ELR (cell line): ENCODE data around the gene ESRRA.

Source experiments
- DNase-seq: peaks from one replicate; pipeline ENCODE4 v3.0.0-alpha.2; 2015; ENCODE audit warnings: low read depth

ESRRA gene

DNA sequence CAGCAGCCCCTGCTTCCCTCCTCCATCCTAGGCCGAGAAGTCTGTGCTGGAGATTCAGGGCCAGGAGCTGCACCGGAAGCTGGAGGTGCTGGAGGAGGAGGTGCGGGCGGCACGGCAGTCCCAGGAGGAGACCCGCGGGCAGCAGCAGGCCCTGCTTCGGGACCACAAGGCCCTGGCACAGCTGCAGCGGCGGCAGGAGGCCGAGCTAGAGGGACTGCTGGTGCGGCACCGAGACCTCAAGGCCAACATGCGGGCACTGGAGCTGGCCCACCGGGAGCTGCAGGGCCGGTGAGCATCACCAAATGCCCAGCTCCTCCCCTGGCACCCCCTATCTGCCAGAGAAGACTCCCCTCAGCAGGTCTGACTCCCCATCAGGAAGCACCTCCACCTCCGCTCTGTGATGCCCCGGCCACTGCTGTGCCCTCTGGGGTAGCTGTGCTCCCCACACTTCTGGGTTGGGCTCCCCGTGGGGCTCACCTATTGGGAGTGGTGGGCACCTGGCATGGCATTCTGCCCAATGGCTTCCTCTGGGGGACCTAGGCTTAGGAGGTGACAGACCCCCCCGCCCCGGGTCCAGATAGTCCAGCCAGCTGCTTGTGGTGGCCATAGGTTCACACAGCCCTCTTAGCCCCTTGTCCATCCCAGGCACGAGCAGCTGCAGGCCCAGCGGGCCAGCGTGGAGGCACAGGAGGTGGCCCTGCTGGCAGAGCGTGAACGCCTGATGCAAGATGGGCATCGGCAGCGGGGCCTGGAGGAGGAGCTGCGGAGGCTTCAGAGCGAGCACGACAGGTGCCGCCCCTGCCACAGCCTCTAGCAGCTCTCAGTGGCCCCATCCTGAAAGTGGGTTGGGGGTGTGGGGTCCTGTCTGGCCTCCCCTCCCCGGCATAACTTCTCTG lies 47.0 kb downstream of the ESRRA start:
- DNase-seq: no peak

DNA sequence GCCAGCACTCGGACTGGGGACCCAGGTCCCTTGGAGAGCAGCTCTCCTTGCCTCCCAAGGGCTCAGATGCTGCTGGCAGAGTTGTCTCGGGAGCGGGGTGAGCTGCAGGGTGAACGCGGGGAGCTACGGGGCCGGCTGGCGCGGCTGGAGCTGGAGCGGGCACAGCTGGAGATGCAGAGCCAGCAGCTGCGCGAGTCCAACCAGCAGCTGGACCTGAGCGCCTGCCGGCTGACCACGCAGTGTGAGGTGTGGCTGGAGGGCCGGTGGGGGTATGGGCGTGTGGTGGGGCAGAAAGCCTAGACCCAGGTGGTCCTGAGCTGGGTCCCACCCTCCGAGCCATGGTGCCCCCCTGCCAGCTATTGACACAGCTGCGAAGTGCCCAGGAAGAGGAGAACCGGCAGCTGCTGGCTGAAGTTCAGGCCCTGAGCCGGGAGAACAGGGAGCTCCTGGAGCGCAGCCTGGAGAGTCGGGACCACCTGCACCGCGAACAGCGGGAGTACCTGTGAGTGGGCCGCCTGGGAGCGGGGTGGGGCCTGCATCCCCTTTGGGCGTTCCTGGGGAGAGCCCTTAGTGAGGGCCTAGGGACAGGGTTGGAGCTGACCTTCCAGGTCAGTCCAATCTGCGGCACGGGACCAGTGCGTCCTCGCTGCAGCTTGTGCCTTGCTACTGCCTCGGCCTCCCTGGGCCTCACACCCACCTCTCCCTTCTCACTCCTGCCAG lies 47.8 kb downstream of the ESRRA start:
- DNase-seq: no peak

DNA sequence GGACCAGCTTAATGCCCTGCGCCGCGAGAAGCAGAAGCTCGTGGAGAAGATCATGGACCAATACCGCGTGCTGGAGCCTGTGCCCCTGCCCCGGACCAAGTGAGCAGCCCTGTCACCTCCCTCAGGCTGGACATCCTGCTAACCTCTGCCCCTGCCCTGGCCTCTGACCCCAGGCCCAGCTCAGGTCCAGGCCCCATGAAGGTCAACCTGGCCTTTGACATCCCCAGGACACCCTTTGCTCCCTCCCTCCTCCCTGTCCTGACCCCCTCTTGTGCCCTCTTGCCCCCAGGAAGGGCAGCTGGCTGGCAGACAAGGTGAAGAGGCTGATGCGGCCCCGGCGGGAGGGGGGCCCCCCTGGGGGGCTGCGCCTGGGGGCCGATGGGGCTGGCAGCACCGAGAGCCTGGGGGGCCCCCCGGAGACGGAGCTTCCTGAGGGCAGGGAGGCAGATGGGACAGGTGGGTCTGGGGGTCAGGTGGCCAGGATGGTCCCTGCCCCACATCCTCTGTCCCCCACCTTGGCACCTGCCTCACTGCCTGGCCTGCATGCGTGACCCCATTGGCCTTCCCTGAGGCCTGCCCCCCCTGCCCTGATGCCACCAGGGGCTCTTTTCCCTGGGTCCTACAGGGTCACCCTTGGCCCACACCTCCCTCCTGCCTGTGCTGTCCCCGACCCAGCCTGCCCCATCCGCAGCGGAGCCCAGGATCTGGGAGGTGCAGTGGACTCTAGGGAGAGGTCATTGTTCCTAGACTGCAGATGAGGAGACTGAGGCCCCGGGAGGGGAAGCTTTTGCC lies 48.6 kb downstream of the ESRRA start:
- no peak for DNase-seq

GRCh38 chr11:64355078-64355940 lies 50.0 kb downstream of the ESRRA start:
- DNase-seq: peak; percentile 89

DNA sequence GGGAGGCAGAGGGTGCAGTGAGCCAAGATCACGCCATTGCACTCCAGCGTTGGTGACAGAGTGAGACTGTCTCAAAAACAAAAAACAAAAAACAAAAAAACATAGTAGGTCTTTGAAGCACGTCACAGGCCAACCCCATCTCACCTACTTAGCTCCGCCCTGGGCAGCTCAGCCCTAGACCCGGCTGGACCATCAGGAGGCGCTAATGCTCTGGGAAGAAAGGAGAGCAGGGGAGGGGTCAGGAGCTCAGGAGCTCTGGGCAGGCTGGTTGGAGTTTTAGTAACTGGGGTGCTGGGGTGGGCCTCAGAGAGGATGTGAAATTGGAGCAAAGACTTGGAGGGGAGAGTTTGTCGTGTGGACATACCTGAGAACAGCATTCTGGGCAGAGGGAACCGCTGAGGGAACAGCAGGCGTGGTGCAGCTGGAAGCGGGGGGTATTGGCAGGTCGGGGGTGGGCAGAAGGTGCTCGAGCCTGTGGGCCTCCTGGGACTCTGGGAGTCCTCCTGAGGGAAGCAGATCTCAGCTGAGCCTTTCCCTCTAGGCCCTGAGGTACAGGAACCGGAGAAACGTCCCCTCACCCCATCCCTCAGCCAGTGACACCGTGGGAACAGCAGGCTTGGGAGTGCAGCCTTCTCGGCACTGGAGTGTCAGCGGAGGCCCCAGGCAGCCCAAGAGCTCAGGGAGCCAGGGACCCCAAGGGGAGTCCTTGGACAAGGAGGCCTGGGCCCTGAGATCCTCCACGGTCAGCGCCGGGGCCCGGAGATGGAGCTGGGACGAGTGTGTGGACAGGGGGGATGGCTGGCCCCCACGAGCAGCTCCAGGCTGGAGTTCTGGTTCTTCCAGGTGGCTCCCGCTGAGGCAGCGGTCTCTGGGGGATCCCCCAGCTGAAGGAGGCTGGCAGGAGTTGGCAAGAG lies 51.4 kb downstream of the ESRRA start:
- DNase-seq: peak; percentile 69

GRCh38 chr11:64357446-64357845 lies 52.1 kb downstream of the ESRRA start:
- DNase-seq: no peak

DNA sequence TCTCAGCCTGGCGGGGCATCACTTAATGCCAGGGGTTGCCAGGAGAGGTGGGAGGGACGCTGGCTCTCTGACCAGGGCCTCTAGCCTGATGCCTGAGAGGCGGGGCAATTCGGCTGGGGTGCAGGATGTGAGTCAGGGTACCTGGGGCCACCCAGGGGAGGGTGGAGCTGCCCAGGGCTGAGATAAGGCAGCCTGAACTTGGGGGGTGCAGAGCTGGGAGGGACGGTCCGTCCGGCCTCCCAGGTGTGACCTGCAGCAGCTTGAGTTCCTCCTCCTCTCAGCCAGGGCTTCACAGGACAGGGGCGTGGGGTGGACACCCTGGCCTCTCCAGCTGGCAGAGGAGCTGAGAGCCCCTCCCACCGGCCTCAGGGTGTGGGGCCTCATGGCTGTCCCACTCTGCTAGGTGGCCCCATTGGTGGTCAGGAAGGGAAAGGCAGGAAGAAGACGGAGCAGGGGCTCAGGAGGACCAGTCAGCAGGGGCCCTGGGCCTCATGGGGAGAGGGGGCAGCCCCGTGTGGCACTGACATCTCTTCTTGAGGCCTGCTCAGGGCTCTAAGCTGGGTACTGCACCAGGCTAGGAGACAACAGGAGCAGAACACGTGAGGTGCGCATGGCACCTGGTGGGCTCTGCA lies 52.7 kb downstream of the ESRRA start:
- DNase-seq: peak; percentile 76

- no peak for DNase-seq
Observed at GRCh38 chr11:64358536-64358906, 53.2 kb downstream of the ESRRA start.

DNA sequence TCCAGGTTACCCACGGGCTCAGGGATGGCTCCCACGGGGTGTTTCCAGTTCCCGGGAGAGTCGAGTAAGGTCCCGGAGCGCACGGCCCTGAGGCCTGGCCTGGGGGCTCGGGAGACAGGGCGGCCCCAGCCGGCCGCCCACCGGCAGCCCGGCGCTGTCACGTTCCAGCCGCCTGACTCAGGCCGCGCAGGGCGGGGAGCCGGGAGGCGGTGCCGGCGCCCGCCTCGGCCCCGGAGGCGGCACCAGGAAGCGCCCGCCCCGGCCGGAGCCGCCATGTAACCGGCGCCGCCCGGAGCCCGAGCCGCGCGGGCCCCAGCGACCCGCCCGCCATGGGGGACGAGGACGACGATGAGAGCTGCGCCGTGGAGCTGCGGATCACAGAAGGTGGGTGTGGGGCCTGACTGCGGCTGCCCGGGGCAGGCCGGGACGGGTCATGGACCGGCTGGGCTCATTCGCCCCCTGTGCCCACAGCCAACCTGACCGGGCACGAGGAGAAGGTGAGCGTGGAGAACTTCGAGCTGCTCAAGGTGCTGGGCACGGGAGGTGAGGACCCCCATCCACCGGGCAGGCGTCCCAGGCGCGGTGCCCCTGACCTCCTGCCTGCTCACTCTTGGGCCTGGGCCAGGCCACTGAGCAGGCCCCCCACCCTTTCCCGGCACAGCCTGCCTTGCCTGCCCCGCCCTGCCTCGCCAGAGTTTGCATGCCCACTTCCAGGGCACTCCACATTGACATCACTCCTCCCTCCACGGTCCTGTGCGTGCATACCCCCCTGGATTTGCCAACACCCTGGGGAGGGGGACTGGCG lies 53.8 kb downstream of the ESRRA start, which contains the start of gene RPS6KA4:
RPS6KA4 (plus strand) TSS at position 256 of the 805 bp plus-strand sequence; CDS start at position 330, 74 bp downstream.
- DNase-seq: peak; percentile 81

GRCh38 chr11:64359712-64360445 lies 54.6 kb downstream of the ESRRA start:
- no peak for DNase-seq

GRCh38 chr11:64360448-64360921 lies 55.2 kb downstream of the ESRRA start:
- DNase-seq: no peak

DNA sequence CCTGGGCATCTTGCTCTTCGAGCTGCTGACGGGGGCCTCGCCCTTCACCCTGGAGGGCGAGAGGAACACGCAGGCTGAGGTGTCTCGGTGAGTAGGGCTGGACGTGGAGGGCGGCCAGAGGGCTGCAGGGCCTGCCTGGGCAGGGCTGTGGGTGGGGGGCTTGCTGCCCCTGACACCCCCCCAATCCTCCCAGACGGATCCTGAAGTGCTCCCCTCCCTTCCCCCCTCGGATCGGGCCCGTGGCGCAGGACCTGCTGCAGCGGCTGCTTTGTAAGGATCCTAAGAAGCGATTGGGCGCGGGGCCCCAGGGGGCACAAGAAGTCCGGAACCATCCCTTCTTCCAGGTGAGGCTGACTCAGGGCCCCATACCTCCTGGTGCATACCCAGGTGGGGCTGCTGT lies 56.3 kb downstream of the ESRRA start:
- no peak for DNase-seq

DNA sequence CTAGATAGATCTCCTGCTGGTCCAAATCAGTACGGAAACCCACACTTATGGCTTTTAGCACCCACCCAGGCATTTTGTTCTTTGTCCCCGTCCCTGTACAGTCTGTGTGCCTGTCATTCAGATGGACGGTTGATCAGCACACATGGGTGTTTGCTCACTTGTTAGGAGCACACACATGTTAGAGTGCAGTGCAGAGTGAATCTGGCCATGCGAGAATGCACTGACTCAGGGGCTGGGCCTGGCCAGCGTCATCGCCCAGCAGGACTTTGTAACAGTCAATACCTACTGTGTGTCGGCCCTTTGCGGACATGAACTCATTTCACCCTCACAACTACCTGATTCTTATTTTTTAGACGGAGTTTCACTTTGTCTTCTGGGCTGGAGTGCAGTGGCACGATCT lies 57.0 kb downstream of the ESRRA start:
- no peak for DNase-seq

GRCh38 chr11:64364435-64364834 lies 59.1 kb downstream of the ESRRA start:
- DNase-seq: no peak

DNA sequence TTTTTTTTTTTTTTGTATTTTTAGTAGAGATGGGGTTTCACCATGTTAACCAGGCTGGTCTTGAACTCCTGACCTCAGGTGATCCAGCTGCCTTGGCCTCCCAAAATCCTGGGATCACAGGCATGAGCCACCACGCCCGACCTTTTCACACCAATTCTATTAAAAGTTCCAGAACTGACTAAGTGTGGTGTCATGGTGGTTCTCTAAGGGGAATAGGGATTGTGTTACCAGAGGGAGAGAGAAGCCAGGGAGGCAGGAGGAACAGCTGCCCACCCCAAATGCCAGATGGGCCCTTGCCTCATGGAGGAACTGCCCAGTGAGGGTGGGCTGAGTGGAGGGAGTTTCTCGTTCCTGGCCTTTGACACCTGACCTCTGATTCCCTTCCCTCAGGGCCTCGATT lies 59.6 kb downstream of the ESRRA start:
- DNase-seq: no peak
